Testis (tissue), 3 donors: ENCODE measurements around the gene NUDT14. TPM values are rescaled to one million over a fixed set of nuclear protein-coding genes. Genes with fewer than 3 reads are reported as not detected.

Experiments
- DNase-seq: peaks from one replicate; pipeline ENCODE4 v3.0.0-alpha.2; 2019
- H3K27ac ChIP-seq, 2 donors: fragments of 200-600 bp; sonication (generic); one replicate each; pipeline ENCODE4 v1.5.1; 2019
- H3K27me3 ChIP-seq: fragments of 200-600 bp; sonication (generic); one replicate; pipeline ENCODE4 v1.5.1; 2019
- H3K36me3 ChIP-seq: fragments of 200-600 bp; sonication (generic); one replicate; pipeline ENCODE4 v1.5.1; 2017; ENCODE audit warnings: low read depth; ENCODE audit errors: missing control alignments
- H3K4me1 ChIP-seq: fragments of 200-600 bp; sonication (generic); one replicate; pipeline ENCODE4 v1.5.1; 2019
- H3K4me3 ChIP-seq, 2 donors: fragments of 200-600 bp; sonication (generic); one replicate each; pipeline ENCODE4 v1.5.1; 2017 to 2019
- H3K9me3 ChIP-seq: fragments of 200-600 bp; sonication (generic); one replicate; pipeline ENCODE4 v1.5.1; 2017
- POLR2A ChIP-seq: fragments of 450-650 bp; IDR thresholded peaks from one replicate; pipeline ENCODE4 v1.6.1; 2017; ENCODE audit warnings: antibody characterized with exemption, mild to moderate bottlenecking, moderate library complexity
- WGBS, 2 donors: methylation state at CpG; one replicate each; pipeline ENCODE4 v1.1.5; 2018; 5-methylcytosine and 5-hydroxymethylcytosine counted together
- intact Hi-C: fragments of 100-400 bp; cut with DNase I; formaldehyde crosslinking; loops from one replicate; pipeline ENCODE4 v1.15.1; 2023; ENCODE audit warnings: low total_unique reads
- polyA plus RNA-seq: library from polyadenylated mRNA; stranded (reverse); fragments of 350-450 nt; fragmentation: Illumina TruSeq; extraction: RNeasy Lipid Tissue Mini Kit (QIAGEN cat#74804); gene quantifications from one replicate; pipeline ENCODE4 v1.2.3, GENCODE V29; 2014; ENCODE audit warnings: low read depth, low replicate concordance; ENCODE audit not compliant: insufficient read depth
- total RNA-seq, 2 donors: library from RNA; depleted of rRNA; stranded (reverse); fragments of >200 nt; gene quantifications; one replicate each; pipeline ENCODE4 v1.2.3, GENCODE V29; 2016
- TF ChIP-seq, protein P1 (sequence below), 3 experiments: fragments of 450-650 bp in 2 of 3; fragments of 200-600 bp in 1 of 3; sonication (generic) in 1 of 3; IDR thresholded peaks; one replicate each; pipeline ENCODE4 v1.5.1; 2016 to 2019; ENCODE audit warnings: antibody characterized with exemption in 3 of 3, mild to moderate bottlenecking in 2 of 3, moderate library complexity in 1 of 3

NUDT14 gene
- total and polyA plus RNA-seq, 3 donors from 2014 or later: 22.0 to 40.0 (median 28.1) TPM

DNA sequence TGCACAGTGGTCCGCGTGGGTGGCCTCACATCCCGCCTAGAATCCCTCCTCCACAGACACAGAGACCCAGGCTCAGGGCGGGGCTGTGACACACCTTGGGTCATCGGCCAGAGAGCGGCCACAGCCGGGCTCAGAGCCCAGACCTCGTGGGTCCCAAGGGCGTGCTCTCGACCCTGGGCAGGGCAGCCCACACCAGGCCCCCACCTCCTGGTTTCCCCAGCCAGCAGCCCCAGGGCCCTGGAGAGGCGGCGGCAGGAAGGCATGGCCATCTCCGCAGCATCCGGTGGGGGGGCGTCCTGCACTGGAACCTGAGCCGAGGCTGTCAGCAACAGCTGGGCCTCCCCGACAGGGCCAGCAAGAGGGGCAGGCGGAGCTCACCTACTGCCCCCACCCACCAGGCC lies 27.8 kb downstream of the NUDT14 start:
- Histone ChIP-seq H3K4me3 (no peak overlapping the region), H3K27me3 (no peaks in the 10 kb centered on the region), H3K27ac (no peak overlapping the region), H3K36me3 (no peaks in the 10 kb centered on the region), H3K4me1 (no peaks in the 10 kb centered on the region), H3K9me3 (no peaks in the 10 kb centered on the region)
- 60 to 86% methylated on average over 6 to 18 of the region's 18 CpGs for WGBS, 2 donors
- DNase-seq: no peak
- intact Hi-C loops: no loop called here
- no peak for TF ChIP-seq POLR2A
- TF ChIP-seq, protein P1, sequence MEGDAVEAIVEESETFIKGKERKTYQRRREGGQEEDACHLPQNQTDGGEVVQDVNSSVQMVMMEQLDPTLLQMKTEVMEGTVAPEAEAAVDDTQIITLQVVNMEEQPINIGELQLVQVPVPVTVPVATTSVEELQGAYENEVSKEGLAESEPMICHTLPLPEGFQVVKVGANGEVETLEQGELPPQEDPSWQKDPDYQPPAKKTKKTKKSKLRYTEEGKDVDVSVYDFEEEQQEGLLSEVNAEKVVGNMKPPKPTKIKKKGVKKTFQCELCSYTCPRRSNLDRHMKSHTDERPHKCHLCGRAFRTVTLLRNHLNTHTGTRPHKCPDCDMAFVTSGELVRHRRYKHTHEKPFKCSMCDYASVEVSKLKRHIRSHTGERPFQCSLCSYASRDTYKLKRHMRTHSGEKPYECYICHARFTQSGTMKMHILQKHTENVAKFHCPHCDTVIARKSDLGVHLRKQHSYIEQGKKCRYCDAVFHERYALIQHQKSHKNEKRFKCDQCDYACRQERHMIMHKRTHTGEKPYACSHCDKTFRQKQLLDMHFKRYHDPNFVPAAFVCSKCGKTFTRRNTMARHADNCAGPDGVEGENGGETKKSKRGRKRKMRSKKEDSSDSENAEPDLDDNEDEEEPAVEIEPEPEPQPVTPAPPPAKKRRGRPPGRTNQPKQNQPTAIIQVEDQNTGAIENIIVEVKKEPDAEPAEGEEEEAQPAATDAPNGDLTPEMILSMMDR (IDR thresholded peaks at IDR 0.05): no peak

DNA sequence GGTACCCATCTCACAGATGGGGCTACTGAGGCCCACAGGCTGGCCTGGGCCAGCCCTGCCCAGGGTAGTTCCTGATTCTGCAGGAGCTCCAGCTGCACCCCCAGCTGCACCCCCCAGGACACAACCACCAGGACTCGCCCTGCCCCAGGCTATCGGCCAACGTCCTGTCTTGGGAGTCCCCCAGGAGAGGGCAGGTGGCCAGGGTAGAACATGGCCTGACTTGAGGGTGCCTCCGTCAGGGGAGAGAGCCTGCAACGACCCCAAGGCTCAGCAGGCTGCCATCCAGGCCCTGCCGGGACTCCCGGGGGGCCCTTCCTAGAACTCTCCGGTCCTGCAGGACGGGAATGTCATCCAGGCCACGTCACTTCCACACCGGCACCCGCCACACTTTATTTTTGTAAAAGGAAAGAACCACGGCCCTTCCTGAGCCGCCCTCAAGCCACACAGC lies 28.3 kb downstream of the NUDT14 start:
- H3K27me3 ChIP-seq: no peaks in the 10 kb centered on the region
- no peaks in the 10 kb centered on the region for H3K36me3 ChIP-seq
- 66 to 71% methylated on average over 7 to 13 of the region's 14 CpGs for WGBS, 2 donors
- no peaks in the 10 kb centered on the region for H3K4me1 ChIP-seq
- intact Hi-C loops: no loop called here
- no peak overlapping the region for H3K4me3 ChIP-seq
- no peak for TF ChIP-seq POLR2A
- TF ChIP-seq, protein P1 (IDR thresholded peaks at IDR 0.05): no peak
- no peaks in the 10 kb centered on the region for H3K9me3 ChIP-seq
- no peak for DNase-seq
- H3K27ac ChIP-seq: no peak overlapping the region

DNA sequence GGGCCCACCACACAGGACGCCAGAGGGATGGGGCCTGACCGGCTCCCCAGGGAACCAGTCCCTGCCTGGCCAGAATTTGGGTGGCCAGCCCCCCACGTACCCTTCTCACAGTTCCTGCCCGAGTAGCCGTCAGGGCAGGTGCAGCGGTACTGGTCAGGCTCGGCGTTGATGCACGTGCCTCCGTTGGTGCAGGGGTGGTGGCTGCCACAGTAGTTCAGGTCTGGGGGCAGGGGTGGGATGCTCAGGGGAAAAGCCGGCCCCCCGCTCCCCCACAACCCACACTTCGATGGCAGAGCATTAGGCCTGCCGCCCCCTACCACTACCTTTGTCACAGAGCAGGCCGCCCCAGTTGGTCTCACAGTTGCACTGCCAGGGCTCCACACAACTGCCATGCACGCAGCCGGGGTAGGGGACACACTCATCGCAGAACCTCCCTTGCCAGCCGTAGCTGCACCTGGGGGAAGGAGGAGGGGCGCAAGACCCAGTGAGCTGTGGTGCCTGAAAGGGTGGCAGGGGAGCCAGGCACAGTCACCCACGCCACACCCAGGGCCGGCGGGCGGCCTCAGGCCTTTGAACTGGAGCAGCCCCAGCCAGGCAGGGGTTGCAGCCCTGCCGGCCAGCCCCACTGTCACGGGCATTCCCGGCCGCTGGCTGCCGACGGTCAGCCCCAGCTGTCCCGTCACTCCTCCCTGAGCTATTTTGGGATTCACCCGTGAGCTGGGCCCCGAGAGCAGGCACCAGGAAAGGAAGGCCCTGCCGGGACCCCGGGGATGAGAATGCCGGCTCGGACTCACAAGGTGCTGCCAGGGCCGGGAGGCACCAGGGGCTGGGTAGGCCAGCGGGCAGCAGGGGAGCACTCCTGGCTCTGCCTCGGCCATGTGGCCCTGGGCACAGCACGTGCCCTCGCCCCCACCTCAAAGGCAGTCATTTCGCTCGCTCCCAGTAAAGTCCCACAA lies 29.0 kb downstream of the NUDT14 start:
- DNase-seq: no peak

DNA sequence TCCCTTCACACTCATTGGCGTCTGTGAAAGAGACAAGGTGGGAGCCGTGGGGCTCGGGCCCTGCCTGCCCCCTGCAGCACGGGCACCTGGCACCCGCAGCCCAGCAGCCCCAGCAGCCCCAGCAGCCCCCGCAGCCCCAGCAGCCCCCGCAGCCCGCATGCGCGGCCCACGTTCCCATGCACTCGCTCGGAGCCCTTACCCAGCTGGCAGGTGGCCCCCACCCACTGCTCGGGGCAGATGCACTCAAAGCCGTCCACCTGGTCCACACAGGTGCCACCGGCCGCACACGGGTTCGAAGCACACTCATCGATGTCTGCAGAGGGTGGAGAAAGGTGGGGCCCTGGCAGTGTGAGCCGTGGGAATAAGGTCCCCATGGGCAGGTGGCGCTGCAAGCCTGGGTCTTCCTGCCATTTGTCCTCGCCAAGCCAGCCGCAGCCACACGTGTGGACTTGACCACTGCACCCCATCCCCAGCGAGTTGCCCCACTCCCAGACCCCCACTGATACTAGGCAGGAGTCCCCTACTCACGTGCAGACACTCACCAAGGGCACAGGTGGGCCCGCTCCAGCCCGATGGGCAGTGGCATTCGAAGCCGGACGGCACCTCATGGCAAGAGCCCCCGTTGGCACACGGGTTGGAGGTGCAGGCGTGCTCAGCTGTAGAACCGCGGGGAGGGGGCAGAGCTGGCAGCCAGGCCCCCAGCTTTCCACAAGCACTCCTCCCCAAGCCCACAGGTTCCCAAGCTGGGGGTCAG lies 29.9 kb downstream of the NUDT14 start:
- H3K27me3 ChIP-seq: no peaks in the 10 kb centered on the region
- no peaks in the 10 kb centered on the region for H3K36me3 ChIP-seq
- intact Hi-C loops: no loop called here
- TF ChIP-seq, protein P1 (IDR thresholded peaks at IDR 0.05): no peak
- no peak overlapping the region for H3K27ac ChIP-seq
- no peak for DNase-seq
- H3K4me1 ChIP-seq: no peaks in the 10 kb centered on the region
- WGBS, 2 donors: 92 to 100% methylated on average over 3 to 37 of the region's 37 CpGs
- H3K9me3 ChIP-seq: no peaks in the 10 kb centered on the region
- H3K4me3 ChIP-seq: no peak overlapping the region

More for the DNA sequence above, 29.0 kb downstream of the NUDT14 start:
- H3K36me3 ChIP-seq: no peaks in the 10 kb centered on the region
- no peaks in the 10 kb centered on the region for H3K27me3 ChIP-seq
- intact Hi-C loops: no loop called here
- 84 to 90% methylated on average over 2 to 44 of the region's 44 CpGs for WGBS, 2 donors
- H3K4me1 ChIP-seq: no peaks in the 10 kb centered on the region
- H3K27ac ChIP-seq: no peak overlapping the region
- no peaks in the 10 kb centered on the region for H3K9me3 ChIP-seq
- TF ChIP-seq, protein P1 (IDR thresholded peaks at IDR 0.05): no peak
- no peak for TF ChIP-seq POLR2A
- no peak overlapping the region for H3K4me3 ChIP-seq
